ENCODE measurements around the gene H6PD.

H6PD gene

DNA sequence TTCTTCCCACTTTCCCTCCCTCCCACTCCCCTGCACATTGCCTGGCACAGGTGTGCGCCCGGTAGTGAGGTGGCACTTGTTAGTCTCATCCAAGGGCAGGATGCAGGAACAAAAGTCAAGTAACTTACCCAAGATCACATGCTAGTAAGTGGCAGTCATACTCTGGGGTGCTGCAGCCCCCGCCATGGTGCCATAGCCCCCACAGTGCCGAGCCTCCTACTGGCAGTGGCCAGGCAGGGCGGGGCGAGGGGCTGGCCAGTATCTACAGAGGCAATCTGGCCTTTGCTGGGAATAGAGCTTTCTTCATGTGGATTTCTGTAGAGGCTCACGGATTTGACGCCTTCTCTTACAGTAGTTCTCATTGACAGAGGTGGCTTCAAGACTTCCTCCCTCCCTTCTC is 26.9 kb downstream of the H6PD start:
- DNase-seq = no peak

DNA sequence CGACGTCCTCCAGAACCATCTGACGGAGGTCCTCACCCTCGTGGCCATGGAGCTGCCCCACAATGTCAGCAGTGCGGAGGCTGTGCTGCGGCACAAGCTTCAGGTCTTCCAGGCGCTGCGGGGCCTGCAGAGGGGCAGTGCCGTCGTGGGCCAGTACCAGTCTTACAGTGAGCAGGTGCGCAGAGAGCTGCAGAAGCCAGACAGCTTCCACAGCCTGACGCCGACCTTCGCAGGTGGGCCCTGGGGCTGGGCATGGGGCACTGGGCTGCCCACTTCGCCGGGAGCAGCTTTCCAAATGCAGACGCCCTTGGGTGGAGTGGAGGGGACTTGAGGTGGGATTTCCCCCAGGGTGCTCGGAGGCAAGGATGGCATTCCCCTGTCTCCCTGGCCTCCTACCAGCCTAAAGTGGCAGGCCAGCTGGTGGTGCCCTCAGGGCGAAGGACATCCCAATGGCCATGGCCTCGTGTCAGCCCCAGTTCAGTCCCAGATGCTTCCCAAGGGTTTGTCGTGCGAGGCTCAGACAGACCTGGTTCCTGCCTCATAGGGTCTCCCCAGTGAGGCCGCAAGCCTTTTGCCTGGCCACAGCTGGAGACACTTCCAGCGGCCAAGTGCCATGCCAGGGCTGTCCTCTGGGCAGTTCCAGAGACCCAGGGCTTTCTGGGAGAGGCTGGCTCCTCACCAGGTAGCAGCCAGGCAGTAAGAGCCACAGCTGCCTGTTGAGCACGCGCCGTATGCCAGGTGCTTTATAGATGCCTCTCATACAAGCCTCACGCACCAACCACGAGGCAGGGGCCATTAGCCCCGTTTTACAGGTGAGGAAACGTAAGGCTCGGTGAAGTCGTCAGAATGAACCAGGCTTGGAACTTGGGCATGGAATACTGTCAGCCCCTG is 27.8 kb downstream of the H6PD start:
- DNase-seq = no peak

DNA sequence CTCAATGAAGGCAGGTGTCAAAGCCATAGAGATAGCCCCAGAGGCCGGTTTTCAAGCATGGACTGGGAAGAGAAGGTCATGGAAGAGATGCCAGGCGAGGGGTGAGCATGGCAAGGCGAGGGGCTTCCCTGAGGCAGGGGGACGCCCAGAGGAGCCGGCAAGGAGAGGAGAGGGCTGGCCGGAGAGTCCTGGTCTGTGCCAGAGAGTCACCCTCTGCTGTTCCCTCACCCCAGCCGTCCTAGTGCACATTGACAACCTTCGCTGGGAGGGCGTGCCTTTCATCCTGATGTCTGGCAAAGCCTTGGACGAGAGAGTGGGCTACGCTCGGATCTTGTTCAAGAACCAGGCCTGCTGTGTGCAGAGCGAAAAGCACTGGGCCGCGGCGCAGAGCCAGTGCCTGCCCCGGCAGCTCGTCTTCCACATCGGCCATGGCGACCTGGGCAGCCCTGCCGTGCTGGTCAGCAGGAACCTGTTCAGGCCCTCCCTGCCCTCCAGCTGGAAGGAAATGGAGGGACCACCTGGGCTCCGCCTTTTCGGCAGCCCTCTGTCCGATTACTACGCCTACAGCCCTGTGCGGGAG is 28.8 kb downstream of the H6PD start:
- no peak for DNase-seq

DNA sequence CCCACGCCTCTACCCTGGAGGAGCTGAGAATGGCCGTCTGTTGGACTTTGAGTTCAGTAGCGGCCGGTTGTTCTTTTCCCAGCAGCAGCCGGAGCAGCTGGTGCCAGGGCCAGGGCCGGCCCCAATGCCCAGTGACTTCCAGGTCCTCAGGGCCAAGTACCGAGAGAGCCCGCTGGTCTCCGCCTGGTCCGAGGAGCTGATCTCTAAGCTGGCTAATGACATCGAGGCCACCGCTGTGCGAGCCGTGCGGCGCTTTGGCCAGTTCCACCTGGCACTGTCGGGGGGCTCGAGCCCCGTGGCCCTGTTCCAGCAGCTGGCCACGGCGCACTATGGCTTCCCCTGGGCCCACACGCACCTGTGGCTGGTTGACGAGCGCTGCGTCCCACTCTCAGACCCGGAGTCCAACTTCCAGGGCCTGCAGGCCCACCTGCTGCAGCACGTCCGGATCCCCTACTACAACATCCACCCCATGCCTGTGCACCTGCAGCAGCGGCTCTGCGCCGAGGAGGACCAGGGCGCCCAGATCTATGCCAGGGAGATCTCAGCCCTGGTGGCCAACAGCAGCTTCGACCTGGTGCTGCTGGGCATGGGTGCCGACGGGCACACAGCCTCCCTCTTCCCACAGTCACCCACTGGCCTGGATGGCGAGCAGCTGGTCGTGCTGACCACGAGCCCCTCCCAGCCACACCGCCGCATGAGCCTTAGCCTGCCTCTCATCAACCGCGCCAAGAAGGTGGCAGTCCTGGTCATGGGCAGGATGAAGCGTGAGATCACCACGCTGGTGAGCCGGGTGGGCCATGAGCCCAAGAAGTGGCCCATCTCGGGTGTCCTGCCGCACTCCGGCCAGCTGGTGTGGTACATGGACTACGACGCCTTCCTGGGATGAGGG is 29.7 kb downstream of the H6PD start:
- no peak for DNase-seq

DNA sequence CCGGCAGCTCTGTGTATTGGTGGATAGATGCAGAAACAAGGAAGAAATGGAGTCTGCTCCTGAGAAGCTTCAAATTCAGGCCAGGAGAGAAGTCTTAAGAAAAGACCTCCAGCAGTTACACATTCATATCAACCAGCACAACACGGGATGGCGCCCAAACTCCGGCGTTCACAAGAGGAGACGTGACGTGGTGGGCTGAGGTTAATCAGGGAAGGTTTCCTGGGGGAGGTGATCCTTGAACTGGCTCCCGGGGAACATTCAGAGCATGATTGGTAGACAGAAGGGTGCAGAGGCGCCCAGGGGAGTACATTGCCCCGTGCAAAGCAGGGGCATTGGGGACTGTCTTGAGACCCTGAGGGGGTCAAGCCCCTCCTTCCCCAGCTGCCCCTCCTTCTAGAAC is 30.5 kb downstream of the H6PD start:
- no peak for DNase-seq

DNA sequence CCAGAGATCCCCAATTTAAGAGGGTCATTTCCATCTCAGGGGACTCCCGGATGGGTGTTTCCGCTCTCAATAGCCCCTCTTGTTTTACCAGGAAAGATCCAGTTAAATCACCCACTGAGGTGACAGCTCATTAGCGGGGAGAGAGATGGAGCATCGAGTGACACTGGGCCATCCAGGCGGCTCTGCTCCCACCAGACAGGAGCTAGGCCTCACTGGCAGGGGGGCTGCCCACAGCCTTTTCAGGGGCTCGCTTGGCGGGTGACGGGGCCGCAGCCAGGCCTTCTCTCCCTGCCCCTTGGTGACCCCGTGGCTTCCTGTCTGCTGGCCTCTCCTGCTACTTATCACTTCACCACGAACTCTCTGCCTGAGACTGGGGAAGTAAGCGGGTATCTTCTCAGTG is 31.4 kb downstream of the H6PD start:
- no peak for DNase-seq

DNA sequence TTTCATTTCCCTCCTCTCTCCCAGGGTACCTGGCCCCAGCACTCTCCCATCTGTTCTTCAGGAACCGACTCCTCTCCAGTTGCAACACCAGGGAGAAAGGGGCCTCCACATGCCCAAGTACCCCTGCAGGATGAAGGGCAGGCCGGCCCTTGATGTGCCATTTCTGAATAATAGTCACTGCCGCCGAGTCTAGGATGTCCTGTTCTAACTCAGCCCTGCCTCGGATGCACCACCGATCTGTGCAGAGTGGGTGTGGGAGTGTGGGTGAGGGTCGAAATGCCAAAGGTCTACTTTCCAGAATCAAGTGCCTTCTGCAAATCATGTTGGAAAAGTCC is 32.7 kb downstream of the H6PD start:
- DNase-seq = no peak

DNA sequence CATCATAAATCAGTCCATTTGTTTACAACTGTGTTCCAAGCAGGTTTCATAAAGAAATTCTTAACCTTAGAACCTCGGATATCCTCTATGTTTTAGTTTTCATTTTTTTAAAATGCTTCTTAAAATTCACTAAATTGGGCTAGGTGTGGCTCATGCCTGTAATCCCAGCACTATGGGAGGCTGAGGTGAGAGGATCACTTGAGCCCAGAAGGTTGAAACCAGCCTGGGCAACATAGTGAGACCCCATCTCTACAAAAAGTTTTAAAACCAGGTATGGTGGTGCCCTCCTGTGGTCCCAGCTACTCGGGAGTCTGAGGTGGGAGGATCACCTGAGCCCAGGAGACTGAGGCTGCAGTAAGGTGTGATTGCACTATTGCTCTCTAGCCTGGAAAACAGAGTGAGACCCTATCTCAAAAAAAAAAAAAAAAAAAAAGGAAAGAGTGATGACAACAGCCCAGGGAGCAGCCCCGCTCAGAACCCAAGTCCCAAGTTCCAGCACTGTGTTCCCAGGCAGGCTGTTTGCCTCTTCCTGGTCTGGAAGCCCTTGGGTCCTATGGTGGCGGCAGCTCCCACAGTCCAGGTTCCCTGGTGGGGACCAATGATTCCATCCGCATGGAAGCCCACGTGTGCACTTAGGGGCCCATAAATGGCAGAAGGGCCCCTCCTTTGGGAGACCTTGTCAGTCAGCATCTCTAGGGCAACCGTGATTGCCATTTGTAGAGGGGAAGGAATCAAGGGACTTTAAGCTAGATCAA is 33.4 kb downstream of the H6PD start:
- no peak for DNase-seq

DNA sequence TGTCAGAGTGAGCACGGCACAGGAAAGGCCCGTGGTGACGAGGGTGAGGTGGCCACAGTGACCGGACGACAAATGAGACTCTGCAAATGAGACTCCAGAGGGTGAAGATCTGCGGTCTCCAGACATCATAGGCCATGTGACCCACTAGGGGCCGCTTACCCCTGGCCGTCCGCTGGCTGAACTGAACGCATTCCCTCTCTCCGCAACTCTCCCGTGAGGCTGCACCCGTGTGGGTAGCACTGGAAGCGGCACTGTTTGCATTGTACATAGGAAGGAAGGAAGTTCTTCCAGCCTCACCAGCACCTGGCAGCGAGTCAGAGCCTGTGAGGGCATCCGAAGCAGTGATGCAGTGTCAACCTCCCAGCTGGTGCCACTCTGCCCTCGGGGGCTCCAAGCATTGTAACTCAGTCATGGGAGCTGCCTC is 34.5 kb downstream of the H6PD start:
- DNase-seq = no peak

DNA sequence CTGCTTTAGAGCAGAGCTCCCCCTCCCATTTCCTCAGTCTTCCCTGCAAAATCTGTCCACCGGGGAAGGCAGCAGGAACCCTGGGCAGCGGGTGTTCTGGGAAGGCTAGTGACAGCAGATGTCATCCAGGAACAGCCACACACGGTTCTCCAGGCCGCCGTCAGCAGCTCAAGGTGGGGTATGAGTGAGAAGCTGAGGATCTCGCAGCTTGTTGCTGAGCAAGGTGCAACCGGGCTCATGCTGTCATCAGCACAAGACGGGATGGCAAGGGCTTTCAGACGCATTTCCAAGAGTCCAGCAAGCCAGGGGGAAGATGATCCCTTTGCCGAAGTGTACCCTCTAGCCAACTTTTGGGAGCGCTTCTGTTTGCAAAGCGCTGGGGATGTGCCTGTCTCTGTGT is 35.1 kb downstream of the H6PD start:
- no peak for DNase-seq

DNA sequence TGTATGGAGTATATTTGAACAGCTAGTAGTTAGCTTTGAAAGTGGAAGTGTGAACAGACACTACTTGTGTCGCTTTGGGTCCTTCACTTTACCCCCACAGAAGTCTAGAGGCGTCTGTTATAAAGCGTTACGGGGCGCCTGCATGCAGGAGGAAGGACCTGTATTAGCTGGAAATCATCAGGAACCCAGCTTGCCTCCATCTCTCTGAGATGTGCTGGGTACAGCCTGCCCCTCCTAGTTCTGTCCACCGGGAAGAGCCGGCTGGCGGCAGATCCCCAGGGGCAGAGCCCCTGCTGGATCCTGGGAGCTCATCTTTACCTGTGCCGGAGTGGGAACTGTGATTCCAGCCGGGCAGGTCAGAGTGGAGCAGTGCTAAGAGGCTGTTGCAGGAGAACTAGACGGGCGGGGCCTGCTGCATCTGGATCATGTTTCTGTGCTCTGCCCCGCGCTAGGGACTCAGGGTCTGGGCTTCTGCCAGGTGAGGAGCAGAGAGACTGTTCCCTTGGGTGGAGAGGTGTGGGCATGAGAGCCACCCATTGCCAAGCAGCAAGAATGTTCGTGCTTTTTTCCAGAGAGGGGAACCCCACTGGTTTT is 35.8 kb downstream of the H6PD start:
- no peak for DNase-seq

DNA sequence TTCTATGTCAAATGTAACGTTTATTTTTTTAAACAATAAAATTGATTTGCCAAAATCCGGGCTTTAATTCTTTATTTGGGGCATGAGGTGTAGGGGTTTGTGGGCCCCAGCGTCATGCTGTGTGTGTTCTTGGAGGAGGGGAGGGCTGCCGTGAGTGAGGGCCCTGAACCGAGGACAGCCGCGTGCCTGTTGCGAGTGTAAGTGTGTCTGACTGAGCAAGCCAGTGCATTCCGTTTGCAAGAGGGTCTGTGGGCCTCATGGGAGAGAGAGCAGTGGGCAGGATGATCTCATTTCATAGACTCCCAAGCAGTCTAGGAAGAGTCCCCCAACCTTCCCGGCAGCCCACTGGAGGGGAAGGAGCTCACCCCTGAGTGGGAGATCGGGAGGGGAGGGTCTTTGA is 36.7 kb downstream of the H6PD start:
- no peak for DNase-seq

DNA sequence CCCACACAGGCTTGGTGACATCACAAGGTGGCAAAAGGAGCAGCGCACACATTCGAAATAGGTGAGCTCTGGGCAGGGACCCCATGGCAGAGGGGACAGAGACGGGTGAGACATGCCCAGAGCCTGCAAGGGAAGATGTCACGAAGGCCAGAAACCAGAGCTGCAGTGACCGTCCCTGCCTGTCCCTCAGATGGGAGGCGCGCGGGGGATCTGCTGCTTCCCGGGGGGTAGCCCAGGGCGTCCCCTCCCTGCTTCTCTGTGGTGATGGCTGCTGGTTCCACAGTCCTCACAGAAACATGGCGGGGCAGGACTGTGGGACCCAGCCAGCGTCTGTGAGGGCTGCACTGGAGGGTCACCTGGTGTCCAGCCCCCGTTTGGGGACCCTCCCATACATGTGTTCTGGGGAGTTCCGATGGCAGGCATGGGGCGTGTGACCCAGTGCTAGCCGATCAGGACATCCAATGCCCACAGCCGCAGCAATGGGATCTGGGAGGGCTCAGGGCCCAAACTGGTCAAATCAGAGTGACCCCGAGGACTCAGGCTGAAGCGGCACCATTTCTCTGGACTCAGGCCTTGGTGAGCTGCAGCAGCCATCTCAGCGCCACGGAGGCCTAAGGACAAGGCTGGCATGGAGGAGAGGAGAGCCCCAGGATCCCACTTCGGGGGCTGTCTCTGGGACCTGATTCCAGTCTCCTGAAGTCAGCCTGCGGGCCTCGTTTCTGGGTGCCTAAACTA is 37.5 kb downstream of the H6PD start:
- DNase-seq = no peak

DNA sequence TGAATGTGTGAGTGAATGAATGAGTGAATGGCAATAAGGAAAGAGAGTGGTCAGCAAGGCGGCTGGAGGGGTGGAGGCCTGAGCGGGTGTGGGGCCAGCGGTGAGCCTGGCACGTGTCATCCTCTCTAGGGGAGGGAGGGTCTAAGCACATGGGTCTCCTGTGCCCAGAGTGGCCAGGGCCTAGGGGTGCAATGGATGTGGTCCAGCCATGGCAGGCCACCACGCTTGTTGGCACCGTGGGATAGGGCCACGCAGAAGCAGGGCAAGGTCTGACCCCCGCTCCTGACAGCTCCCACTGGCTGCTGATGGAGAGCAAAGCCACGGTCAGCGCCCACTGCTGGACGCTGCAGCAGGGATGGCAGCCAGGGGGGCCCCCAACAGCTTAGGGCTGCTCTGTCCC is 38.6 kb downstream of the H6PD start:
- no peak for DNase-seq

DNA sequence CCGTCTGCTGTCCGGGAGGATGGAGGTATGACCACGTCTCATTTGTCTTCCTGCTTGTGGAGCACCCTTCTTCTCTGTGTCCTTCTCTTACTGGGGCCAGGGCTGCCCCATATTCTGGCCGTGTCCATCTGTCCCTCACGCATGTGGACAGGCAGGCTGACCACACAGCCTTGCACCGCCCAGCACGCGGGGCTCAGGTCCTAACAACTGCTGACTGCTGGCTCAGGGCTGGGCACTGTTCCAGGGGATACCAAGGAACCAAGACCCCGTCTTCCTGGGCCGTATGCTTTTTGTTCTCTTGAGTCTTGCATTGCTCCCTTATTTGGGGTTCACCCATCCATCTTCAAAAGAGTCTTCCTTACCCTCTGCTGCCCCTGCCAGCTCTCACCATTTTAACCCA is 40.6 kb downstream of the H6PD start:
- DNase-seq = no peak

DNA sequence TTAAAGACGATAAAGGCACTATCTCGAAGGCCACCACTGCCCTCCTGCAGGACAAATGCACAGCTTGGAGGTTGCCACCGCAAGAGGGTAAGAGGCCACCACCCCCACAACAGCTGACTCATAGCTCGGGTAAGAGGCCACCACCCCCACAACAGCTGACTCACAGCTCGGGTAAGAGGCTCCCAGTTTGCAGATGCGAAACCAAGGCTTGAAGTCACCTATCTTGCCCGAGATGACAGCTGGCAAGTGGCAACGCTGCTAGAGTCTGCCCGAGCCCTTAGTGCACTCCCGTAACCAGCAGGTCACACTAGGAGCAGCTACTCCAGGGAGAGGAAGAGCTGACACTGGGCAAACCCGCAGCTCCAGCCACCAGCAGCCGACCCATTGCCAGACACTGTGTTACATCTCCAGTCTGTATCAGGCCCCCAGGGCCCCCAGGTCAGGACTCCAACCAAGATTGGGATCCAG is 41.0 kb downstream of the H6PD start:
- peak; percentile 22 to 43 (median 30) for DNase-seq

DNA sequence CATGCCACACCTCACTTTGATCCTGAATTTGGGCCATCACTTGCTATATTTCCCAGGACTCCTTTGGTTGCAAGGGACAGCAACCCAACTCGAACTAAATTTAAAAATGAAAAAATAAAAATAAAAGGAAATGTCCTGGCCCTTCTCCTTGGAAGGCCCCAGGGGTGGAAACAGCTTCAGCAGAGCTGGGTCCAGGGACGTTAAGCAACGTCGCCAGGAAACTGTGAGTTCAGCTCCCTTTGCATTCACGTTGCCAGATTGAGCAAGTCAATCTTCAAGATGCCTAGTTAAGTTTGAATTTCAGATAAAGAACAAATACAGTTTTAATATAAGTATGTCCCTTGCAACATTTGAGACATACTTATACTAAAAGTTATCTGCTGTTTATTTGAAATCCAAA is 43.5 kb downstream of the H6PD start:
- no peak for DNase-seq

DNA sequence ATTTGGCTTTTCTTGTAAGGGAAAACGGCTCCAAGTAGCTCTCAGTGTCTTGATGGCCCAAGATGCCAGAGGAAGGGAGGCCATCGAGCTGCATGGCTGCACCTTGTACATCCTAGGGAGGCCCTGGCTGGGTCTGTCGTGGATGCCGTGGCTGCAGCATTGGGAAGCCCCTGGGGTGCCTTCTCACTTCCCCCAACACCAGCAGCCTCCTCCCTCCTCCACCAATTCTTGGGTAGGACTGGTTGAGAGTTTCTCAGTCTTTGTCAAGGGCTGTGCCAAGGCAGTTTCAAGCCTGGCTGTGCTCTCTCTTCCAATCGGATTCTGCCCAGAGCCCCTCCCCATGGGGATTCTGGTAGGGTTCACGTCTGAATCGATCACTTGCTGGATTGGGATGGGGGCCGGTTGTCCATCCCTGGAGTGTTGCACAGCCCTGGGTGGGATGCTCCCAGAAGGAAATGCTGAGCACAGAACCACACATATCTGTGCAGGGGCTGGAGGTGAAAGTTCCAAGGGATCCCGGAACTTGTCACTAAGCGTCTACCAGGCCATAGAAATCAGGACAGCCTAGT is 44.1 kb downstream of the H6PD start:
- no peak for DNase-seq

DNA sequence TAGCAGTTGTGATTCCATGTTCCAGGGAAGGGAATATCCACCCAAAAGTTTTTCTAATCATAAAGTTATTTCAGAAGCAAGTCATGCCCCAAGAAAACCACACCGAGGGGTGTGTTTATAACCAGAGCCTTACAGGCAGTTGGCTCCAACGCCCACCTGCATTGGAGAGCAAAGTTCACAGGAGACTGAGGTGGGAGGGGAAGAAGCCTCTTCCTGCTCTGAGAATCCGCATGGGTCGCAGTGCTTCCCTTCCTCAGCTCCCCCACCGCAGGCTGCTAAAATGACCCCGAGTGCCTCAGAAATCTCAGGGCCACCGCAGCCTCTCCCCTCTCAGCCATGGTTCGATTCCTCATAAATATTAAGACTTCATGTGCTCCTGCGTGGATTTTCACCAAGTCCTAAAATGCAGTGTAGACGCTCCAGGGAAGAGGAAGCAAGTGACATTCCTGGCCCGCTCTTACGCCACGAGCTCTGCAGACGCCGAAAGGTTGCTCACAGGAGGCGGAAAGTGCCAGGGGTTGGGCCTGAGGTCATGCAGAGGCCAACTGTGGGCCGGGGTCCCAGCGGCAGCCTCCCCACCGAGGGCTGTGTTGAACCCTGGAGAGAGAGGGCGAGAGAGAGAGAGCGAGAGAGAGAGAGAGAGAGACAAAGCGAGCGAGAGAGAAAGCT is 44.7 kb downstream of the H6PD start:
- DNase-seq = no peak

DNA sequence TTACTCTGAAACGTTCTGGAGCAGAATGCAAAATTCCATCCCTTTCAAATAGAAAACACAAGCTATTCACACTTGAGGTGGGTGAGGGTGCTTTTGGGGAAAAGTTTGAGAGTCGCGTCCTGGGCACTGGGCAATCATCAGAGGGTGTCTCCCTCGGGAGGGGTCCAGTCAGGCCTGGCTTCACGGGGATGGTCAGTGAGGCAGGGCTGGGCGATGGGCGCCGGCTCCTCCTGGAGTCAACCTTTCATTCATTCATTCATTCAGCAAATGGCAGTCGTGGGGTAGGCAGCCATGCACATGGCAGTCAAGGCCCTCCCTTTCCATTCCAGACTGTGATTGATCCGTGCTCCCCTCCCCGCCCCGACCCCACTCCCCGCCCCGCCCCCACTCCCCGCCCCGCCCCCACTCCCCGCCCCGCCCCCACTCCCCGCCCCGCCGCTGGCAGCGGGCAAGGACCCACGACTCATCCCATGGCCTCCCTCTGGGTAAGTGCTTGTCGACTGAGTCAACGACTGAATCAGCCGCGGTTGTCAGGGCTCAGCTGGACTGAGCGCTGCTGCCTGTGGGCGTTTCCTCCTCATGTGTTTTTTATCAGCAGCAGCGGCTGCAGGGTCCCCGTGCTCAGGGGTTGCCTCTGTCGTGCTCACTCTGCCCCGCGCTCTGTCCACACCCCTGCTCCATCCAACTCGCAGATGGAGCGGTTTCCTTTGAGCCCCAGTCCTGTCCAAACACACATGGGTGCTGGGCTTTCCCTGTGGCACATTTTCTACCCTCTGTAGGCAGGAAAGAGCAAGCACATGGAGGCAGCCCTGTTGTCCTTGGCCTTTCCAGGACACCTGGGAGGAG is 45.7 kb downstream of the H6PD start:
- peak in 2 of 4 experiments; percentile 34 to 38 for DNase-seq

All from activated CD4-positive, CD25-positive, alpha-beta regulatory T cell (primary cell).